GM23248 (cell line): ENCODE results near the gene KCTD14.

ENCODE experiments used
- EZH2 ChIP-seq: fragments of 200-600 bp; sonication (generic); IDR thresholded peaks from 2 replicates; pipeline ENCODE4 v1.6.1; 2018; ENCODE audit warnings: antibody characterized with exemption, mild to moderate bottlenecking; ENCODE audit not compliant: insufficient read depth, poor library complexity, severe bottlenecking
- EZH2phosphoT487 ChIP-seq: fragments of 200-600 bp; sonication (generic); IDR thresholded peaks from 2 replicates; pipeline ENCODE4 v1.6.1; 2018; ENCODE audit warnings: antibody characterized with exemption, moderate library complexity, mild to moderate bottlenecking, low read depth; ENCODE audit not compliant: insufficient read depth

- TF ChIP-seq EZH2 (no peak), EZH2phosphoT487 (no peak)
These were observed 48.6 kb upstream of the KCTD14 start for GRCh38 chr11:78071717-78072116.
